Activated CD4-positive, alpha-beta T cell treated with anti-CD3 and anti-CD28 coated beads, Interleukin-2, amount 50 U/mL, for 48 hours (primary cell): Measurements from ENCODE around the gene OSM.

Source experiments
- DNase-seq, 2 experiments: peaks; one replicate each; pipeline ENCODE4 v3.0.0-alpha.2; 2020

The OSM gene

GRCh38 chr22:30266445-30267381, at the start of gene OSM:
OSM (minus strand) TSS chr22:30266851; CDS start chr22:30266799, 52 bp downstream.
- peak; percentile 82 to 86 for DNase-seq

GRCh38 chr22:30315962-30316576, 49.4 kb upstream of the OSM start:
- no peak for DNase-seq

- DNase-seq = peak; percentile 54 to 68
These were observed 48.3 kb upstream of the OSM start for GRCh38 chr22:30314915-30315314.

- no peak for DNase-seq
These were observed 47.1 kb upstream of the OSM start for GRCh38 chr22:30313527-30314363.

- no peak for DNase-seq
These were observed 45.4 kb upstream of the OSM start for GRCh38 chr22:30312053-30312452.

- no peak for DNase-seq
These were observed 44.5 kb upstream of the OSM start for GRCh38 chr22:30310881-30311771.

- no peak for DNase-seq
These were observed 43.5 kb upstream of the OSM start for GRCh38 chr22:30309951-30310741.

GRCh38 chr22:30308518-30309230, 42.0 kb upstream of the OSM start:
- no peak for DNase-seq

- DNase-seq = no peak
These were observed 41.4 kb upstream of the OSM start for GRCh38 chr22:30308093-30308492.

GRCh38 chr22:30307041-30307574, 40.5 kb upstream of the OSM start:
- no peak for DNase-seq

- no peak for DNase-seq
These were observed 40.0 kb upstream of the OSM start for GRCh38 chr22:30306627-30307011.

GRCh38 chr22:30305906-30306626, 39.4 kb upstream of the OSM start:
- DNase-seq = no peak

GRCh38 chr22:30305519-30305905, 38.9 kb upstream of the OSM start:
- DNase-seq = peak; percentile 36 to 56

- no peak for DNase-seq
These were observed 38.0 kb upstream of the OSM start for GRCh38 chr22:30304495-30305244.

GRCh38 chr22:30302810-30303138, 36.1 kb upstream of the OSM start:
- no peak for DNase-seq

- no peak for DNase-seq
These were observed 35.6 kb upstream of the OSM start for GRCh38 chr22:30301995-30302809.

- no peak for DNase-seq
These were observed 32.7 kb upstream of the OSM start for GRCh38 chr22:30299322-30299721.
